GM12878 (cell line): ENCODE results near the gene PRKAA1. TPM values are rescaled to one million over a fixed set of nuclear protein-coding genes. Genes with fewer than 3 reads are reported as not detected.
A peak's percentile ranks its signal among the peaks of the same experiment; 100 is the strongest.

Source experiments
- ATAC-seq: fragments of 200-7000 bp; cut with Tn5 transposase; 3 replicates; pipeline ENCODE4 v1.9.1; 2020; ENCODE audit warnings: mild to moderate bottlenecking, moderate library complexity
- BruUV-seq: library from RNA; stranded (reverse); fragments of 400-500 nt; replicated peaks from 2 replicates; lab custom pipeline; 2021; lab: Mats Ljungman, UMichigan
- CTCF ChIA-PET: fragments of 300-600 bp; sonication (Branson Sonifier 250); formaldehyde crosslinking; extraction: SDS; loops from one replicate; lab custom pipeline; 2021; ENCODE audit warnings: inconsistent platforms; lab: Yijun Ruan, JAX
- POLR2A ChIA-PET: fragments of 350-600 bp; formaldehyde crosslinking; extraction: SDS; loops from one replicate; lab custom pipeline; 2021; ENCODE audit warnings: inconsistent platforms; lab: Charles Lee
- RAD21 ChIA-PET: fragments of 300-600 bp; sonication (Branson Sonifier 250); formaldehyde crosslinking; loops from one replicate; lab custom pipeline; 2023; ENCODE audit warnings: antibody characterized with exemption; ENCODE audit not compliant: unreplicated experiment; lab: Charles Lee
- SMC1A ChIA-PET: fragments of 300-600 bp; sonication (Branson Sonifier 250); formaldehyde crosslinking; loops from one replicate; lab custom pipeline; 2023; ENCODE audit not compliant: unreplicated experiment, uncharacterized antibody; lab: Charles Lee
- DNase-seq: peaks from one replicate; pipeline ENCODE4 v3.0.0-alpha.2; 2011; ENCODE audit warnings: low read depth, low spot score
- FAIRE-seq: peaks from 3 replicates; lab custom pipeline; 2011; peaks lifted over from hg19 to GRCh38; lab: Jason Lieb, UNC
- H2AFZ ChIP-seq: 2 replicates; pipeline ENCODE4 v1.6.0; 2011; ENCODE audit warnings: low read depth, low read length, control low read depth; ENCODE audit not compliant: control insufficient read depth
- H3K27ac ChIP-seq: 2 replicates; pipeline ENCODE4 v1.5.1; 2011; ENCODE audit warnings: control low read depth; ENCODE audit not compliant: control insufficient read depth, insufficient read depth
- H3K27me3 ChIP-seq, 2 experiments: replicated peaks in 1 of 2; 2 replicates each; pipeline versions ENCODE4 v1.6.0 to v1.6.1; 2011; ENCODE audit warnings: low read length in 1 of 2; ENCODE audit not compliant: control insufficient read depth in 2 of 2, insufficient read depth in 2 of 2
- H3K36me3 ChIP-seq, 2 experiments: 2 replicates each; pipeline ENCODE4 v1.5.1; 2011; ENCODE audit warnings: low read length in 1 of 2; ENCODE audit not compliant: control insufficient read depth in 2 of 2, insufficient read depth in 2 of 2
- H3K4me1 ChIP-seq: 2 replicates; pipeline ENCODE4 v1.6.1; 2011; ENCODE audit warnings: mild to moderate bottlenecking, low read length, moderate library complexity, mixed read lengths; ENCODE audit not compliant: control insufficient read depth, insufficient read depth
- H3K4me2 ChIP-seq: 2 replicates; pipeline ENCODE4 v1.6.0; 2011; ENCODE audit warnings: control low read depth; ENCODE audit not compliant: control insufficient read depth, insufficient read depth
- H3K4me3 ChIP-seq: fragments of 200-600 bp; sonication (generic); 2 replicates; pipeline ENCODE4 v1.5.1; 2016
- H3K79me2 ChIP-seq: 2 replicates; pipeline ENCODE4 v1.6.0; 2011; ENCODE audit warnings: low read length; ENCODE audit not compliant: control insufficient read depth, insufficient read depth
- H3K9ac ChIP-seq: 2 replicates; pipeline ENCODE4 v1.8.0; 2011; ENCODE audit warnings: low read length, control low read depth, mixed read lengths; ENCODE audit not compliant: control insufficient read depth, insufficient read depth
- H3K9me3 ChIP-seq: replicated peaks from 3 replicates; pipeline ENCODE4 v1.5.1; 2011; ENCODE audit warnings: mild to moderate bottlenecking, low read length; ENCODE audit not compliant: control insufficient read depth, insufficient read depth
- H4K20me1 ChIP-seq: 2 replicates; pipeline ENCODE4 v1.6.0; 2011; ENCODE audit not compliant: control insufficient read depth, insufficient read depth
- ATF7 ChIP-seq: fragments of 450-650 bp; IDR thresholded peaks from 2 replicates; pipeline ENCODE4 v1.6.1; 2016; ENCODE audit warnings: low read depth, mild to moderate bottlenecking
- BRCA1 ChIP-seq: IDR thresholded peaks from 2 replicates; pipeline ENCODE4 v1.6.1; 2011; ENCODE audit warnings: low read depth, low read length, improper control_type of control experiment
- CHD2 ChIP-seq: IDR thresholded peaks from 2 replicates; pipeline ENCODE4 v1.6.1; 2011; ENCODE audit warnings: low read depth, low read length, improper control_type of control experiment, borderline replicate concordance
- CREB1 ChIP-seq: IDR thresholded peaks from 2 replicates; pipeline ENCODE4 v1.6.1; 2012; ENCODE audit warnings: low read depth, mild to moderate bottlenecking, inconsistent platforms
- FOXM1 ChIP-seq: IDR thresholded peaks from 2 replicates; pipeline ENCODE4 v1.6.1; 2012; ENCODE audit warnings: low read depth, mild to moderate bottlenecking, inconsistent platforms, low read length, moderate library complexity
- MTA3 ChIP-seq: IDR thresholded peaks from 2 replicates; pipeline ENCODE4 v1.6.1; 2012; ENCODE audit warnings: low read length, inconsistent platforms, borderline replicate concordance
- PKNOX1 ChIP-seq: fragments of 450-650 bp; IDR thresholded peaks from 2 replicates; pipeline ENCODE4 v1.6.1; 2016; ENCODE audit warnings: mild to moderate bottlenecking
- REST ChIP-seq: IDR thresholded peaks from 2 replicates; pipeline ENCODE4 v1.6.1; 2012; ENCODE audit warnings: mild to moderate bottlenecking, low read depth, low read length
- RUNX3 ChIP-seq: IDR thresholded peaks from 2 replicates; pipeline ENCODE4 v1.6.1; 2012; ENCODE audit warnings: low read length, inconsistent platforms
- SMAD1 ChIP-seq: fragments of 450-650 bp; IDR thresholded peaks from 2 replicates; pipeline ENCODE4 v1.6.1; 2018; ENCODE audit warnings: mild to moderate bottlenecking, low read depth; ENCODE audit not compliant: partially characterized antibody
- ZNF592 ChIP-seq: fragments of 450-650 bp; IDR thresholded peaks from 2 replicates; pipeline ENCODE4 v1.6.1; 2017; ENCODE audit warnings: mild to moderate bottlenecking, moderate library complexity
- WGBS: methylation state at CpG from one replicate; pipeline ENCODE4 v1.1.6; 2016; ENCODE audit warnings: low lambda C conversion rate; ENCODE audit not compliant: insufficient replicate concordance, insufficient coverage; ENCODE audit errors: missing lambda C conversion rate; 5-methylcytosine and 5-hydroxymethylcytosine counted together
- in situ Hi-C: fragments of 300-500 bp; cut with MboI; formaldehyde crosslinking; loops from 9 replicates; pipeline ENCODE4 v1.14.3; 2018; ENCODE audit warnings: mixed read lengths
- intact Hi-C: fragments of 100-400 bp; cut with micrococcal nuclease; formaldehyde crosslinking; loops from one replicate; pipeline ENCODE4 v1.14.2; 2022; ENCODE audit not compliant: unreplicated experiment
- polyA plus RNA-seq, 11 experiments: library from polyadenylated mRNA; depleted of rRNA in 4 of 11; unstranded in 6 of 11; stranded (reverse) in 5 of 11; fragments of >200 nt; fragmentation: Nextera tagmentation in 4 of 11; fragmentation: Illumina TruSeq in 1 of 11; extraction: Ambion mirVana in 4 of 11; extraction: Trizol in 1 of 11; gene quantifications; 1 replicate in 1 of 11; 2 replicates in 10 of 11; pipeline versions ENCODE4 v1.2.1 to v1.2.3, GENCODE V29; 2011 to 2016; ENCODE audit warnings: inconsistent platforms in 2 of 11, missing spikeins in 2 of 11, low read depth in 1 of 11
- total RNA-seq, 4 experiments: library from RNA; depleted of rRNA in 3 of 4; stranded (reverse); fragments of >200 nt in 3 of 4; fragmentation: Illumina TruSeq in 1 of 4; extraction: Trizol in 1 of 4; gene quantifications; 2 replicates each; pipeline versions ENCODE4 v1.2.1 to v1.2.3, GENCODE V29; 2013 to 2021
- TF ChIP-seq, protein P1 (sequence below): fragments of 450-650 bp; conservative IDR thresholded peaks from 2 replicates; pipeline ENCODE4 v1.6.1; 2017; ENCODE audit warnings: mild to moderate bottlenecking, moderate library complexity

PRKAA1 gene
- total and polyA plus RNA-seq, 10 of the 15 experiments (the other 5 are each of a cell fraction or from before 2014, with no cell fraction given) = 13.6 to 55.5 (median 29.6) TPM

GRCh38 chr5:40797273-40798011 is 732 bp downstream of the PRKAA1 start:
- DNase-seq (peak; percentile 16), FAIRE-seq (no peak), ATAC-seq (peak; percentile 65)
- peak overlapping the region; percentile 79 for H3K9ac ChIP-seq
- peak overlapping the region; percentile 90 for H2AFZ ChIP-seq
- ChIA-PET RAD21 (no interaction called here), CTCF (interaction anchor here (0.6 to 0.8 kb wide), 2 partner anchors 9 to 39 kb away, joined by 3 read pairs; no protein-coding TSS in a partner anchor), POLR2A (no interaction called here), SMC1A (no interaction called here)
- H3K36me3 ChIP-seq = no peaks in the 10 kb centered on the region
- no peaks in the 10 kb centered on the region for H3K9me3 ChIP-seq
- H3K4me2 ChIP-seq = peak overlapping the region; percentile 80
- H4K20me1 ChIP-seq = no peaks in the 10 kb centered on the region
- peaks cover 39% of the 10 kb centered on the region for H3K79me2 ChIP-seq
- in situ Hi-C loops = no loop called here
- under 1% methylated on average over 43 of the region's 56 CpGs for WGBS
- H3K4me3 ChIP-seq = peak overlapping the region; percentile 84
- intact Hi-C loops = loop anchor here (1.0 kb wide), 1 partner anchor 42 kb away; the partner anchor contains the start of gene TTC33
- BruUV-seq = no TSS peak
- H3K27me3 ChIP-seq = peaks cover 0 to 1% of the 10 kb centered on the region in 2 experiments; a peak in 1 of 4 replicates
- H3K27ac ChIP-seq = no peak overlapping the region; the same call in none of the 2 replicates
- no peaks in the 10 kb centered on the region for H3K4me1 ChIP-seq
- peak; percentile 35; the same call in 1 of the 2 replicates for TF ChIP-seq CREB1
- no peak for TF ChIP-seq CHD2
- no peak for TF ChIP-seq FOXM1
- TF ChIP-seq RUNX3 = peak; percentile 29; the same call in 1 of the 2 replicates
- no peak for TF ChIP-seq BRCA1
- no peak for TF ChIP-seq PKNOX1
- no peak for TF ChIP-seq MTA3
- no peak for TF ChIP-seq ATF7
- TF ChIP-seq, protein P1, sequence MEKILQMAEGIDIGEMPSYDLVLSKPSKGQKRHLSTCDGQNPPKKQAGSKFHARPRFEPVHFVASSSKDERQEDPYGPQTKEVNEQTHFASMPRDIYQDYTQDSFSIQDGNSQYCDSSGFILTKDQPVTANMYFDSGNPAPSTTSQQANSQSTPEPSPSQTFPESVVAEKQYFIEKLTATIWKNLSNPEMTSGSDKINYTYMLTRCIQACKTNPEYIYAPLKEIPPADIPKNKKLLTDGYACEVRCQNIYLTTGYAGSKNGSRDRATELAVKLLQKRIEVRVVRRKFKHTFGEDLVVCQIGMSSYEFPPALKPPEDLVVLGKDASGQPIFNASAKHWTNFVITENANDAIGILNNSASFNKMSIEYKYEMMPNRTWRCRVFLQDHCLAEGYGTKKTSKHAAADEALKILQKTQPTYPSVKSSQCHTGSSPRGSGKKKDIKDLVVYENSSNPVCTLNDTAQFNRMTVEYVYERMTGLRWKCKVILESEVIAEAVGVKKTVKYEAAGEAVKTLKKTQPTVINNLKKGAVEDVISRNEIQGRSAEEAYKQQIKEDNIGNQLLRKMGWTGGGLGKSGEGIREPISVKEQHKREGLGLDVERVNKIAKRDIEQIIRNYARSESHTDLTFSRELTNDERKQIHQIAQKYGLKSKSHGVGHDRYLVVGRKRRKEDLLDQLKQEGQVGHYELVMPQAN = 0 out of 2 replicates have a peak, but pooled peaks have one; percentile 42
- no peak for TF ChIP-seq SMAD1
- no peak for TF ChIP-seq ZNF592
- no peak for TF ChIP-seq REST
